Measurements from ENCODE around the gene CD68.
"Not testable (repeated sequence)": the region's sequence is repeated elsewhere in the genome, so short reads cannot be mapped to it uniquely, and the experiment has no call there.

Gene CD68

DNA sequence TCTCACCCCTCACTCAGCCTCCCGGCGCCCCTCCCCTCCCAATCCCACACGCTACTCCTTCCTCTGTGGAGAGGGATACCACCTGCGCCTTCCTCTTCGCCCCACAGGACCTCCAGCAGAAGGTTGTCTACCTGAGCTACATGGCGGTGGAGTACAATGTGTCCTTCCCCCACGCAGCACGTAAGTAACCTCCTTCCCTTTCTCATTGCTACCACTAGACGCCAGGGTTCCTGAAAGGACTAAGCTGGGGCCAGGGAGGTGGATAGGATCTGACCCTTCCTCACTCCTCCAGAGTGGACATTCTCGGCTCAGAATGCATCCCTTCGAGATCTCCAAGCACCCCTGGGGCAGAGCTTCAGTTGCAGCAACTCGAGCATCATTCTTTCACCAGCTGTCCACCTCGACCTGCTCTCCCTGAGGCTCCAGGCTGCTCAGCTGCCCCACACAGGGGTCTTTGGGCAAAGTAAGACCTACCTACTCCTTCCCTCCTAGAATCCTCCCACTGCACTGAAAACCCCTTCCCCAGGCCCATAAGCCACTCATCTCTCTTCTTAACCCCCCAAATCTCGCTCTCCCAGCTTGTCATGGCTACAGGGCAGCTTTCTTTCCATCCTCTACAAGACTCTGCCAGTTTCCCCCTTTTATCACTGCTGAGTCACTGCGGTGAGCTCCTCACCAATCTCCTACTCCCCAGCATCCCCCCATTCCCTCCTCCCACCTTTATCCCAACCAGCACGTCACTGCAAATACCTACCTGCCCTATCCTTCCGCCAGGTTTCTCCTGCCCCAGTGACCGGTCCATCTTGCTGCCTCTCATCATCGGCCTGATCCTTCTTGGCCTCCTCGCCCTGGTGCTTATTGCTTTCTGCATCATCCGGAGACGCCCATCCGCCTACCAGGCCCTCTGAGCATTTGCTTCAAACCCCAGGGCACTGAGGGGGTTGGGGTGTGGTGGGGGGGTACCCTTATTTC is 1.5 kb downstream of the CD68 start:
- ATAC-seq (no peak), DNase-seq (no peak)

DNA sequence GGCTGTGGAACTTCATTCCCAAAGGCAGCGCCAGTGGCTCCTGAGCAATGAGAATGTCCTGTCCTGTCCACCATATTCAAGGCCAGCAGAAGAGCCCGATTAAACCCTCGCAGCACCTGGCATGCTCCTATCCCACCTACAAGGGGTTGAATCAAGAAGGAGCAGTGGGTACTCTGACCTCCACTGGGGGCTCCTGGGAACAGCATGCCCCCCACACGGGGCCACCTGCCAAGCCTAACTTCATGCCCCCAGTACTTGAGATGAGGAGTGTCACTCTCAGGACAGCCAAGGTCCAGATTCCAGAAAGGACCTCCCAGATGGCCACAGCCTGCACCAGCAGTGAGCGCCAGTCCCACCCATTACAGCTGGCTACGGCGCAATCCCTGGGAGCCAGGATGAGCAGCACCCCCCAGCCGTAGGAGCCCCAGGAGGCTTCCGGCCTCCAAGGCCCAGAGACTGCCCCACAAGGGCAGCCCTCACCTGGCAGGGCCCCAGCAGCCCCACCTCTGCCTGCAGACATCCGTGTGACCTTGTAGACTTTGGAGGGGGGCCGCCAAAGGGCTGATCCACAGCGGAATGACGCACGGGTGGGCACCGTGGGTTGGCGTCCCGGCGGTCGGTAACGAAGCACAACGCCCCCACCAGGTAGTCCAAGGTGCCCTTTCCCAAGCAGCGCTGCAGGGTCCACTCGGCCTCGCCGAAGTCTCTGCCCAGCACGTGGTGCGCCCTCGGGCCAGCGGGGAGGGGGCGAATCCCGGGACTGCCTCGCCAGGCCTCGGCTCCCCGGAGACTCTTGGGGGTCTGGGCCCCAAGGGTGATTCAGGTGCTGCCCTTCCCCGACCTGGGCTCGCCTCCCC is 3.2 kb downstream of the CD68 start:
- no peak for DNase-seq

DNA sequence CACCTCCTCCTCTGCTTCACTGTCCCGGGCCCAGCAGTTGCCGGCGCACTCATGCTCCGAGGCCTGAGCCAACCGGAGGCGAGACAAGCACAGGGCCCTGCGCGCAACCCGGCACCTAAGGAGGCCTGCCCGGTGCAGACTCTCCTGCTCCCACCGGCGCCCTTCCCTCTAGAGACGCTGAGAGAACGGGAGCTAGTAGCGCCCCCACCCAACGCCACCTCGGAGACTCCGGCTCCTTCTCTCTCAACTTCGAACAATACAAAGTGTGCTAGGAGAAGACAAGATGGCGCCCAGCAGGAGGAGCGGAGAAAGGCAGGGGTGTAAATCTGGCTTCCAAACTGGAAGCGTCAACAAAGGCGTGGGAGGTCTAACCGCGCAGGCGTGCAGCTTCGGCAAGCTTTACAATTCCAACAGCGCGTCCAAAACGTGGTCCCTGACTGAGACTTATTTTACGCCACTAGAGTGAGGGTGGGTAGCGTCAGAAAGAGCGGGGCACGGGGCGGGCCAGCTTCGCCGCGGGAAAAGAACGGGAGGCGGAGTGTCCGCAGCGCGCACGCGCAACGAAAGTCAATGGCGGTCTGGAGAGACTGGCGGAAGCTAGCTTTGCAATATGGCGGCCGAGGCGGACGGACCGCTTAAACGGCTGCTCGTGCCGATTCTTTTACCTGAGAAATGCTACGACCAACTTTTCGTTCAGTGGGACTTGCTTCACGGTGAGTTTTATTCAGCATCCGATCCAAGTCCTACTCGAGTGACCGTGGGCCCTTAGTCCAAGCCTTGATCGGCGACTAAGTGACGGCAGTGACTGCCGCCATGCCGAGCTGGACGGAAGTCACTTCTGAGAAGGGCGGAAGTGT is 4.0 kb downstream of the CD68 start, which contains the start of gene MPDU1:
MPDU1 (plus strand) TSS at position 600 of the 857 bp plus-strand sequence; CDS start at position 611, 11 bp downstream.
- peak; percentile 96 for DNase-seq
- ATAC-seq, result peak; percentile 70

More for the DNA sequence above, 3.2 kb downstream of the CD68 start:
- ATAC-seq, result no peak

DNA sequence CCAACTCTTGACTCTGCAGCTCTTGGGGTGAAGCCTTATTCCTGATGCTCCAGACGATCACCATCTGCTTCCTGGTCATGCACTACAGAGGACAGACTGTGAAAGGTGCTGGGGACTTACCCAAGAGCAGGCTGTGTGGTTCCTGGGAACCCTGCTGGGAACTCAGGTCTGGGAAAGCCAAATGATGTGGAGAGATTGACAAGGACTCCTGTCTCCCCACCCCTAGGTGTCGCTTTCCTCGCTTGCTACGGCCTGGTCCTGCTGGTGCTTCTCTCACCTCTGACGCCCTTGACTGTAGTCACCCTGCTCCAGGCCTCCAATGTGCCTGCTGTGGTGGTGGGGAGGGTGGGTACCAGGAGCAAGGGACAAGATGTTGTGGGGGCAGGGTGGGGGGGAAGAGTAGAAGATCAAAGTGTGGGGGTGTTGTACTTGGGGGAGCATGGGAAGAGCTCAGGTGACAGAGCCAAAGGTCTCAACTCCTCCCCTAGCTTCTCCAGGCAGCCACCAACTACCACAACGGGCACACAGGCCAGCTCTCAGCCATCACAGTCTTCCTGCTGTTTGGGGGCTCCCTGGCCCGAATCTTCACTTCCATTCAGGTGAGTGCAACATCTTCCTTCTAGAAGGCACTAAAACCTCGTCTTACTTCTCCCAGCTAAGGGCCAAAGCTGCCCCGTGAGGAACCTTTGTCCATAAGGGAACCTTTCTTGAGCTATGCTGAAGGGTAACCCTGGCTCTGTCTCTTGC is 7.4 kb downstream of the CD68 start:
- DNase-seq (no peak), ATAC-seq (no peak)

DNA sequence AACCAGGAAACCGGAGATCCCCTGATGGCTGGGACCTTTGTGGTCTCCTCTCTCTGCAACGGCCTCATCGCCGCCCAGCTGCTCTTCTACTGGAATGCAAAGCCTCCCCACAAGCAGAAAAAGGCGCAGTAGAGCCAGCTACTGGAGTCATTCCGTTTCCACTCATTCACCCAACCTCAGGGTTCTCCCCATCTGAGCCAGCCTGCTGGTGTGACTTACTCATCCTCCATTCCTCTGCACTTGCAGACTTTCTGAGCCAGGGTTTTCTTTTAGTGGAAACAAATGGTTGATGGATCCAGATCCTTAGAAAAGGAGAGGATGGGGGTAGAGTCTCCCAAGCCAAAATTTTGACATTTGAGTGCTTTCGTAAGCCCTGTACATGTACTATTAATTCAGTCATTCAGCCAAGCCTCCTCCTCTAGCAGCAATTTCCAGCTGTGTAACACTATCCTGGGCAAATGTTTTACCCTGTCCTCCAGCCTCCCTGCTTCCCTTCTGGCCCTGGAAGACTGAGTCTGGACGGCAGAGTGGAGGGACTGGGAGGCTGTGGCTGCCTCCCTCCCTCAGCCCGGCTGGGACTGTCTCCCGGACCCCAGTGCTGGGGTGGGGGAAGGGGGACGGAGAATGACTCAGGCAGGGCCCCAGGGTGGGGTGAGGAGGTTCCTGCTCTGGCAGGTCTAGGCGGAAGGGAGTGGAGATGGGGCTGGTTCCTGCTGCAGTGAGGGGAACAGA is 8.1 kb downstream of the CD68 start:
- ATAC-seq, result no peak
- DNase-seq, result no peak

DNA sequence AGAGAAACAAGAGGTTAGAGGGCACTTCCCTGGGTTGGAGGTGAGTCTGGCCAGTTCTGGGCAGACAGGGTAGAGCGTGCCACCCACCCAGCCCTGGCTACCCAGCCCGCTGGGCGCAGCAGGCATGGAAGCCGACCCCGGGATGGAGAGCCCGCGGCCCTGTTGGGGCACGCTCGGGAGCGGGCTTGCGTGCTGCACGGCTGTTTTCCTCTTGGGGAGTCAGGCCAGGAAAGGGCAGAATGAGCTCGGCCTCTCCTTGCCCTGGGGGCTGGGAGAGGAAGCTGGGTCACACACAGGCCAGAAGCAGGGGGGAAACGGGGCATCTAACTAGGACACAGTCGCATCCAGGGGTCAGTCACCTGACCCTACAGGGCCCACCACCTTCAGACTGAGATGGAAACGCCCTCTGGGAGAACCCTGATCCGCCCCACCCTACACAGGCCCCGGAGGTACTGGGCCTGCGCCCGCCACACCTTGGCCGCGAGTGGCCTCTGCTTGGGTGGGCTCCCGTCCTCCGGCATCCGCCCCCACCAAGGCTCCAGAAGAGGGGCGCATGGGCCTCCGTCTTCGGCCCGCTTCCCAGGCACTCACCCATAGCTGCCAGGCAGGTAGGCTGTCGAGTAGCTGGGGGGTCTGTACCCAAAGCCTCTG is 9.2 kb downstream of the CD68 start:
- DNase-seq, result no peak
- no peak for ATAC-seq

DNA sequence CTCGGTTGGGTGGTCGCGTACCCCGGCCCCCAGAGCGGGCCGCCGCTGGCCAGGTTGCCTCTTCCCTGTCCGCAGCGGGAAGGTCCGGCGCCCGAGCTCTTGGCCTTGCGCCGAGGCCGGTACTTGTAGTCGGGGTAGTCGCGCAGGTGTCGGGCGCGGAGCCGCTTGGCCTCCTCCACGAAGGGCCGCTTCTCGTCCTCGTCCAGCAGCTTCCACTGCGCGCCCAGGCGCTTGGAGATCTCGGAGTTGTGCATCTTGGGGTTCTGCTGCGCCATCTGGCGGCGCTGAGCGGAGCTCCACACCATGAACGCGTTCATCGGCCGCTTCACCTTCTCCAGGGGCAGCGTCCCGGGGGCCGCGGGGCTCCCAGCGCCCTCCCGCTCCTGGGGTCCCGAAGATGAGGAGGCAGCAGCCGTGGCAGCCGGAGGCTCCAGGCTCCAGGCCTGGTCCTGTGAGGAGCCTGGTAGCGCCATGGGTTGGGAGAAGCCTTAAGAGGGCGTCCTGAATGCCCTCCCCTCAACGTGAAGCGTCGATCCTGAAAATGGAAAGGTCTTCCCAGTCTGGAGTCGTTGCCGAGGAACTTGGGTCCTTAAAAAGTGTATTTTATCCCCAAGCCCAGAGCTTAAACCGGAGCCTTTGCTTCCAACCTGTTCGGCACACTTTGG is 9.9 kb downstream of the CD68 start:
- peak; percentile 73 for DNase-seq
- peak; percentile 74 for ATAC-seq

DNA sequence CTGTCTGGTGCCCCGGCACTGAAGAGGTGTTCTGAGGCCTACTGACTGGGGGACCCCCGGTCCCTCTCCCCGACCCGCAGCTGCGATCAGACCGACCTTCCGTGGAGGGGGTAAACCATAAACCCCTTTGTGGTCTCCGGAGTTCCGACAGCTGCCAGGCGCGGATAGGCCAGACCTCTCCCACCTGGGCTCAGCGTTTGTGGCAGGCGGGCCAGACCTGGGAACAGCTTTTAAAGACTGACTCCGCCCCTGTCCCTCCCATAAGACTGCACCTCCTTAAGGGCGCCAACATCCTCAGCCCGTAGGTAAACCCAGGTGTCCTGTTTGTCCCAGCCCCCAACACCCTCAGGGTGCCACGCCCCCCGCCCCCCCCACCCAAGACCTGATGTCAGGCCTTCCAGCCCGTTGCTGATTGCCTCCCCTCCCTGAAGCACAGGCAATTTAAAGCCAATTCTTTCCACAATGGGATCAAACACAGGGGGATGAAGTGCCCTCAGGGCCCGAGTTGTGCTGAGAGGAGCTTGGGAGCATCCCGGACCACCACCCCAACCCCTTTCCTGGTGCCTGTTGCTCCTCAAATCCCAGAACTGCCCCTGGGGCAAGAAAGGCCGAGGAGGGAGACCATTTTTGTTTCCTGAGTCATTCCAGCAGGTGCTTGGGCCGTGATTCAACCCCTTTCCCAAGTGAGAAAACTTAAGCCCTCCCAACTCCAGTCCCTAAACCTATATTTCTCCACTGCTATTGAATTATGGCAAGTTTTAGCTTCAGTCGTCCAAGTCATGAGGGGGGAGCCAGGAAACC is 10.7 kb downstream of the CD68 start, which contains the start of gene SOX15:
SOX15 (minus strand) TSS at position 204 of the 801 bp plus-strand sequence. CDS start 418 bp downstream, outside the sequence.
- no peak for ATAC-seq
- no peak for DNase-seq

DNA sequence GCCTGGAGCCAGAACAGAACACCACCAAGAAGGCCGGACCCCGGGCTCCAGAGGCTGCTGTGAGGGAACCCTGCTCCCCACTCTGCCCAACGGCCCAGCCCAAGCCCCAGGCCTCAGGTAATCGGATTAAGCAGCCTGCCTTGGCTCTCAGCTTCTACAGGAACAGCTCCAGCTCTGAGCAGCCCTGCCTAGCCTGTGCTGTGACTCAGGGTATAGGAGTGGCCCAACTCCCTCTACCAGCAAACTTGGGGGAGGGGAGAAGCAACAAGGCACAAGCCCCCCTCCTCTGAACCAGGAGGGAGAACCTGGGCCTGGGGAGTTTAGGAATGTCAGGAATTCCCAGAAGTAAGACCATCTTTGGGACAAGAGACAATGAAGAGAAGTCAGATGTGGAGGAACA is 11.3 kb downstream of the CD68 start:
- DNase-seq, result no peak
- ATAC-seq, result no peak

DNA sequence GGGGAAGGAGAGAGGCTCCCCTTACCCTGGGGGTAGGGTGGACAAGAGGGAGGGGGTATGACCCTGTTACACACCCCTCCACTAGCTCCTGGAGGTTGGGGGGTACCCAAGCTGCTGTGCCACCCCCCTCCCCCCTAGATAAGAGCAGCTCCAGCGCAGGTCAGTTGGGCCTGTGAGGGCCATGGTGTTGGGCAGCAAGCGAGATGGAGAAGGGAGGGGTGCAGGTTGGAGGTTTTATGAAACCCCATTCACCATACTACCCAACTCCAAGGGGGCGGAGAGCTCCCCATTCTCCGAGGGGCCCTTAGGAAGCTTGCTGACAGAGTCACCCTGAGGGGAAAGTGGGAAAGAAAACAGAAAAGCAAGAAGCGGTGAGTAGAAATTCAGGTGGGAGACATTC is 12.2 kb downstream of the CD68 start:
- no peak for DNase-seq
- no peak for ATAC-seq

DNA sequence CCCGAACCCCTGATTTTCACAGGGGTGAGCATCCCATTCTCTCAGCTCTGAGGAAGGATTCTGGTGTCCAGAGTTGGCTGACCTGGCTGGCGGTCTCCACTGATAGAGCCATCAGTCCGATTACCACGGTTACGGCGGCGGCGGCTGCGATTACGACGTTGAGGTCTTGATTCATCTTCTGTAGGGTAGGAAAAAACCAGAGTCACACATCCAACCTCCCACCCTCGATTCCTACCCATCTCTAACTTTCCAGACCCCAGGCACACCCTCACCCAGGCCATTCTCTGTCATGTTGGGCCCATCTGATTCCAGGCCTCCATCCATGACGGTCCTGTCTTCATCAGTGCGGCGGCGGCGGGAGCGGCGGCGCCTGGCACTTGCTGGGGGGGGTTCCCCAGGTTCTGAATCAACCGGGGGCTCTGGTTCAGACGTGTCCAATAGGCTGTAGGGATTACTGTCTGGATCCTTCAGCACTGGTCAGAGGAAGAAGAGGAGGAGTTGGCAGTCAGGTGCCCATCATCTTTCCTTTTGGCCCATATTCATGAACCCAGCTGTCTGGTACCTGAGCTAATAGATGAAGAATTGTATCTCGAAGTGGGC is 13.1 kb downstream of the CD68 start:
- no peak for DNase-seq
- ATAC-seq, result no peak

DNA sequence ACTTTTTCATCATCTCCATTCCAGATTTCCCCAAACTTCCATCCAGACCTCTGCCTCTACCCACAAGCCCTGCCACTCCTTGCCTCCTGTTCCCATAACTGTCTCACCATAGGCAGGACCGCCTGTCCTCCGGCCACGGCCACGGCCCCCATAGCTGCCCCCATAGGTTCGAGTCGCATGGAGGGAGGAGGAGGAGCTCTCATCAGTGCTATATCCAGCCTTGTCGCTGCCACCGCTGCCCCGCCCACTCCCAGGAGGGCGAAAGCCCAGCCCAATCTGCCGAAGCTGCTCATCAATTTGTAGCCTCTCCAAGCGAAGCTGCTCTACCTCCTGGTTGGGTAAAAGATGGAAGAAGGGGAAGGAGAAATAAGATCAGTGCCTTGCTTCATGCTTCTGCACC is 13.9 kb downstream of the CD68 start:
- ATAC-seq (no peak), DNase-seq (no peak)

DNA sequence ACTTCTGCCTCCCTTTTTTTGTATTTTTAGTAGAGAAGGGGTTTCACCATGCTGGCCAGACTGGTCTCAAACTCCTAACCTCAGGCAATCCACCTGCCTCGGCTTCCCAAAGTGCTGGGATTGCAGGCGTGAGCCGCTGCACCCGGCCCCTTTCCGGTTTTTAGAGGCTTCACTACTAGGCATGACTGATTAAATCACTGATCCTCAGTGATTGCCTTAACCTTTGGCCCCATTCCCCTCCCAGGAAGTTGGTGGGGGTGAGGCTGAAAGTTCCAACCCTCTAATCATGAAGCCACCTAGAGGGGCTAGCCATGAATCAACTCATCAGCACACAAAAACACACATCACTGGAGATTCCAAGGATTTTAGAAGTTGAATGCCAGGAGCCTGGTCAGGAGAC is 18.1 kb downstream of the CD68 start:
- not testable (repeated sequence) for DNase-seq, ATAC-seq

DNA sequence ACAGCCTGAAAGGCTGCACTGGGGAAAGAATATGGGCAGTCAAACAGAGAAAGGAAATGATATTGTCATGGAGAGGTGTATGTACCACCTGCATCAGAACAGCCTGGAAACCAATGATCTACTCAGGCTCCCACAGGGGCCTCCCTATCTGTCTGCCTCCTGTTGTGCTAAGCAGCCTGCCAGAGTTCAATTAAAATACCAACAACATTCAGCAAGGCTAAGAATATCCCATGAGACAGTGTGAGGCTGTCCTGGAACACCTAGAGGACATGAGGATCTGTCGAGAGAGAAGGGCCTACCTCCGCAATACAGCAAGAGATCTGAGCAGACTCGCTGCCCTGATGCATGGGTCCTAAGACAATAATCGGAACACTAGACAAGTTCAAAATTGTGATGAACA is 26.8 kb downstream of the CD68 start:
- ATAC-seq (no peak), DNase-seq (no peak)

DNA sequence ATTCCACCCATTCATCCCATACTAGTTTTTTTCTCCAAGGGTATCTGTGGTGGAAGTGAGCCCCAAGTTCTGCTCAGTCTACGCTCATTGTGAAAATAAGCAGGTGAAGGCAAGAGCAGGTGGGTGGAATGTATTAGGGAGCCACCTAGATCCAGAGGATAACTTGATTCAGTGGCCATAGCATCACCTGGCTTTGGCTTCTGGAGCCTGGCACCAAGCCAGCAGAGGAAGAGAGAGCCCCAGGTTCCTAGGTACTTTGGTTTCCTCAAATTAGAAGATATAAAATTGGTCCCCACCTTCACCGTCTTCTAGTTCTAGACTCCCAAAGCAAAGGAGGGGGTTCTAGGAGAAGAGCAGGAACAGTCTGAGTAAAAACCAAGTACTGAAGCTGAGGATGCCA is 31.2 kb downstream of the CD68 start:
- DNase-seq, result no peak
- ATAC-seq, result no peak

DNA sequence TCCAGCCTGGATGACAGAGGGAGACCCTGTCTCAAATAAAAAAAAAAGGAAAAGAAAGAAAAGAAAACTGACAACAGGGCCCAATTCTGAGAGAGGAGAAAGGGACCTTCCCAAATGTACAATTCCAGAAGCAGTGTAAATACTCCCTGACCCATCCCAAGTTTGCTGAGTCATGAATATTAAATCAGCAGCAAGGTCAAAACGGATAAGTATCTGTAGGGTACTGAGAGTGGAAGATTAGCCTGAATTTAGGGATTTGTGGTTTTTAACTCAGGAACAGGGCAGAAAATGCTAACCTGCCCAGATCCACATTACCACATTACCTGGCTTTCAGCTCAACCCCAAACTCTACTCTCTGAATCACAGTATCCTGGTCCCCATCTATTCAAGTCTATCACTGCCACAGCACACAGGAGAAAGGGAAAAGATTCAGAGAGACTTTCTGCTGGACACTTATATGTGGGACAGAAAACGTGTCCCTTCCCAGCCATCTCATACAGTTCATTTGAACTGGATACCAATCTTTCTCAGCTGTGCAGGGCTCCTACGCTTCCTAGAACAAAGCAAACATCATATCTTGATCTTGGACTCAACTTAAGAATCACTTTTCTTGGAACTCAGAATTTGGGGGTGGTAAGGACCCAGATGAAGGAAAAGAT is 32.3 kb downstream of the CD68 start:
- no peak for DNase-seq
- ATAC-seq, result no peak

DNA sequence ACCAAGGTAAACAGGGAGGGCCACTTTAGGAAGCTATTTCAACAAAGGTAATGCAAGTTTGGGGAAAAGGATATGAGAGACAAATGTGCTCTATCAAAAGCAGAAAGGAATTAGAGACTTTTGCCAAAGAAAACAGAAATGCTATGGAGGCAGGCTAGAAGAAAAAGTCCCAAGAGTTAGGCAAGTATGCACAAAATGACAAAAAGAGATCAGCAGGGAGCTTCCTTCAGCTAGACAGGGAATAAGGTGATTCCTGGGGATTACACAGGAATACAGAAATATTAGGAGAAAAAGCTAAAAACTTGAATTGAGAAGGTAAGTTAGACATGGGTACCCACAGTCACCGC is 32.8 kb downstream of the CD68 start:
- ATAC-seq, result no peak

More for the DNA sequence above, 32.8 kb downstream of the CD68 start:
- DNase-seq, result no peak

Measured in stimulated activated naive CD8-positive, alpha-beta T cell treated with anti-CD3 and anti-CD28 coated beads, Interleukin-15, Interleukin-2, amounts not matched to agents 100 U/mL and 50 U/mL, for 24 hours (primary cell).